HCT116 (cell line): ENCODE measurements around the gene EEFSEC. TPM values are rescaled to one million over a fixed set of nuclear protein-coding genes. Genes with fewer than 3 reads are reported as not detected.
A peak's percentile ranks its signal among the peaks of the same experiment; 100 is the strongest.
"Not testable (repeated sequence)": the region's sequence is repeated elsewhere in the genome, so short reads cannot be mapped to it uniquely, and the experiment has no call there.

Source experiments
- ATAC-seq: fragments of 200-7000 bp; cut with Tn5 transposase; 2 replicates; pipeline ENCODE4 v1.9.1; 2020; ENCODE audit warnings: mild to moderate bottlenecking, moderate library complexity
- BruUV-seq: library from RNA; stranded (reverse); fragments of 400-500 nt; replicated peaks from 2 replicates; lab custom pipeline; 2021; lab: Mats Ljungman, UMichigan
- CTCF ChIA-PET: fragments of 300-600 bp; sonication (Branson Sonifier 250); formaldehyde crosslinking; loops from one replicate; lab custom pipeline; 2021; ENCODE audit warnings: antibody characterized with exemption; lab: Charles Lee
- POLR2A ChIA-PET: fragments of 300-600, 350-600 bp; sonication (Branson Sonifier 250); formaldehyde crosslinking; loops from one replicate; lab custom pipeline; 2021; ENCODE audit warnings: antibody characterized with exemption; lab: Charles Lee
- RAD21 ChIA-PET, 2 experiments: fragments of 300-600 bp; sonication (Branson Sonifier 250); formaldehyde crosslinking; loops; one replicate each; lab custom pipeline; 2023; ENCODE audit warnings: low total read pairs in 2 of 2; ENCODE audit not compliant: uncharacterized antibody in 2 of 2, unreplicated experiment in 2 of 2, low non-redundant PET in 1 of 2; lab: Charles Lee
- DNase-seq: peaks from one replicate; pipeline ENCODE4 v3.0.0-alpha.2; 2010; ENCODE audit warnings: low read depth, low spot score
- H2AFZ ChIP-seq: fragments of 200-600 bp; shearing (Covaris generic), sonication (generic); 2 replicates; pipeline ENCODE4 v1.6.1; 2017; ENCODE audit warnings: low read depth, mixed run types, mixed read lengths, antibody characterized with exemption, low read length; ENCODE audit not compliant: poor library complexity, severe bottlenecking
- H3K27ac ChIP-seq: 2 replicates; pipeline ENCODE4 v1.5.1; 2012; ENCODE audit warnings: low read depth, low read length
- H3K27me3 ChIP-seq: fragments of 200-600 bp; sonication (generic); 2 replicates; pipeline ENCODE4 v1.6.1; 2016; ENCODE audit warnings: mixed run types, low read length, mixed read lengths; ENCODE audit not compliant: insufficient read depth
- H3K36me3 ChIP-seq, 2 experiments: fragments of 200-500 bp in 1 of 2; fragments of 200-600 bp in 1 of 2; sonication (Bioruptor generic) in 1 of 2; sonication (generic) in 1 of 2; 2 replicates each; pipeline versions ENCODE4 v1.5.1 to v1.6.1; 2014 to 2016; ENCODE audit warnings: low read length in 2 of 2, inconsistent platforms in 1 of 2, mixed read lengths in 1 of 2, mixed run types in 1 of 2; ENCODE audit not compliant: insufficient read depth in 2 of 2, control insufficient read depth in 1 of 2
- H3K4me1 ChIP-seq, 2 experiments: fragments of 200-600 bp in 1 of 2; sonication (generic) in 1 of 2; 2 replicates each; pipeline versions ENCODE4 v1.5.1 to v1.6.1; 2012 to 2017; ENCODE audit warnings: low read length in 2 of 2, inconsistent platforms in 1 of 2, mild to moderate bottlenecking in 1 of 2, mixed read lengths in 1 of 2, mixed run types in 1 of 2, moderate library complexity in 1 of 2; ENCODE audit not compliant: insufficient read depth in 2 of 2, control insufficient read depth in 1 of 2
- H3K4me2 ChIP-seq: fragments of 200-600 bp; sonication (generic); 2 replicates; pipeline ENCODE4 v1.6.1; 2017; ENCODE audit warnings: mixed run types, low read length, mixed read lengths
- H3K4me3 ChIP-seq, 2 experiments: fragments of 200-600 bp in 1 of 2; sonication (generic) in 1 of 2; replicated peaks in 1 of 2; 2 replicates each; pipeline ENCODE4 v1.5.1; 2011 to 2016; ENCODE audit warnings: low read length in 2 of 2, control low read depth in 1 of 2, low read depth in 1 of 2, mild to moderate bottlenecking in 1 of 2, mixed read lengths in 1 of 2, mixed run types in 1 of 2
- H3K79me2 ChIP-seq: fragments of 200-600 bp; sonication (generic); 2 replicates; pipeline ENCODE4 v1.6.1; 2017; ENCODE audit warnings: mild to moderate bottlenecking, mixed run types, low read length, moderate library complexity, mixed read lengths; ENCODE audit not compliant: insufficient read depth
- H3K9ac ChIP-seq: fragments of 200-600 bp; sonication (generic); 2 replicates; pipeline ENCODE4 v1.6.1; 2016; ENCODE audit warnings: low read length, mixed read lengths
- H3K9me2 ChIP-seq: fragments of 200-600 bp; sonication (generic), shearing (Covaris generic); 2 replicates; pipeline ENCODE4 v1.6.1; 2017; ENCODE audit warnings: mixed run types, mild to moderate bottlenecking, moderate library complexity; ENCODE audit not compliant: insufficient read depth
- H3K9me3 ChIP-seq, 2 experiments: fragments of 200-500 bp in 1 of 2; fragments of 200-600 bp in 1 of 2; sonication (Bioruptor generic) in 1 of 2; sonication (generic) in 1 of 2; 2 replicates each; pipeline ENCODE4 v1.6.1; 2014 to 2017; ENCODE audit warnings: low read length in 2 of 2, mixed read lengths in 2 of 2, inconsistent platforms in 1 of 2, low read depth in 1 of 2, mild to moderate bottlenecking in 1 of 2, mixed run types in 1 of 2, moderate library complexity in 1 of 2; ENCODE audit not compliant: control insufficient read depth in 1 of 2, insufficient read depth in 1 of 2
- H4K20me1 ChIP-seq: fragments of 200-600 bp; sonication (generic), shearing (Covaris generic); 2 replicates; pipeline ENCODE4 v1.6.1; 2017; ENCODE audit warnings: mixed run types, mild to moderate bottlenecking, moderate library complexity; ENCODE audit not compliant: insufficient read depth
- CBX3 ChIP-seq: IDR thresholded peaks from 2 replicates; pipeline ENCODE4 v1.6.1; 2012; ENCODE audit warnings: low read depth
- intact Hi-C: fragments of 100-400 bp; cut with micrococcal nuclease; formaldehyde crosslinking; loops from 2 replicates; pipeline ENCODE4 v1.10.0; 2022
- total RNA-seq: library from RNA; stranded (reverse); gene quantifications from one replicate; pipeline ENCODE4 v1.2.1, GENCODE V29; 2021; ENCODE audit not compliant: unreplicated experiment

The EEFSEC gene
- total RNA-seq, 1 experiment from 2014 or later: 16.1 TPM

DNA sequence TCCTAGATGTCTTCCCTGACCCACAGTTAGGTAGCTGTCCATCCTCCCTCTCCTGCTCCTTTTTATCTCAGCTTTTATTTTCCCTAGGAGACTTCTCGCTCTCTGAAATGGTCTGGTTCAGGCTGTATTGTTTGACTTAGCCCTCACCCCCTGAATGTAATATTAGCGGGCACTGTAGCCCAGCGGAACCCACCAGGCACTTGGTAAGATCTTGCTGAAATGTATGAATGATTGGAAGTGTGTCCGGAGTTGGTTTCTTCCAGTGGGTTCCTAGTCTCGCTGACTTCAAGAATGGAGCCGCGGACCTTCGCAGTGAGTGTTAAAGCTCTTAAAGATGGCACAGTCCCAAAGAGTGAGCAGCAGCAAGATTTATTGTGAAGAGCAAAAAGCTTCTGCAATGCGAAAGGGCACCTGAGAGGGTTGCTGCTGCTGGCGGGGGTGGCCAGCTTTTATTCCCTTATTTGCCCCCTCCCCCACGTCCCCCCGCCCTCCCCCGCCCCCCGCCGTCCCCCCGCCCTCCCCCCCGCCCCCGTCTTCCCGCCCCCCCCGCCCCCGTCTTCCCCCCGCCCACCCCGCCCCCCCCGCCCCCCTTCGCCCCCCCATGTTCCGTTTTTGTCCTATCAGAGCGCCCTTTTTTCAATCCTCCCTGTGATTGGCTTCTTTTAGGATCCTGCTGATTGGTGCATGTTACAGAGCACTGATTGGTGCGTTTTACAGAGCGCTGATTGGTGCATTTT lies 694 bp upstream of the EEFSEC start:
- Histone ChIP-seq H3K4me3 (peak overlapping the region; percentile 71 to 74), H3K27me3 (no peaks in the 10 kb centered on the region), H3K79me2 (peaks cover 24% of the 10 kb centered on the region), H2AFZ (no peak overlapping the region), H3K4me1 (peaks cover 0 to 7% of the 10 kb centered on the region in 2 experiments; a peak in 3 of 4 replicates), H3K27ac (peak overlapping the region; percentile 71), H3K9me2 (no peaks in the 10 kb centered on the region), H3K9me3 (no peaks in the 10 kb centered on the region; a peak in 1 of 4 replicates), H3K36me3 (peaks cover 0 to 11% of the 10 kb centered on the region in 2 experiments; a peak in 1 of 4 replicates), H4K20me1 (no peaks in the 10 kb centered on the region), H3K4me2 (peak overlapping the region; percentile 88), H3K9ac (peak overlapping the region; percentile 72)
- intact Hi-C loops: no loop called here
- no peak for TF ChIP-seq CBX3
- RAD21 ChIA-PET: no interaction called here
- no TSS peak for BruUV-seq
- CTCF ChIA-PET: interaction anchor here (0.6 to 1.2 kb wide), 2 partner anchors 19 to 79 kb away, joined by 3 to 5 read pairs; no protein-coding TSS in a partner anchor
- POLR2A ChIA-PET: interaction anchor here (0.7 kb wide), 1 partner anchor 29 kb away, joined by 4 read pairs; the partner anchor contains the start of gene RUVBL1
- ATAC-seq (peak; percentile 77), DNase-seq (peak; percentile 82)

GRCh38 chr3:128154354-128154753 lies 1.1 kb downstream of the EEFSEC start:
- ATAC-seq, H2AFZ ChIP-seq, H4K20me1 ChIP-seq, RAD21 ChIA-PET, H3K9me2 ChIP-seq, H3K27me3 ChIP-seq, DNase-seq, H3K4me1 ChIP-seq, CTCF ChIA-PET, intact Hi-C loops, H3K9me3 ChIP-seq: not testable (repeated sequence)
- Histone ChIP-seq H3K27ac (peak overlapping the region; percentile 71; the same call in 1 of the 2 replicates), H3K4me2 (peak overlapping the region; percentile 88), H3K36me3 (peaks cover 0 to 11% of the 10 kb centered on the region in 2 experiments; a peak in 1 of 4 replicates), H3K4me3 (peak overlapping the region; percentile 71 to 74), H3K79me2 (peaks cover 24% of the 10 kb centered on the region), H3K9ac (peak overlapping the region; percentile 72)
- POLR2A ChIA-PET: interaction anchor here (0.7 kb wide), 1 partner anchor 1265 kb away, joined by 3 read pairs; no protein-coding TSS in a partner anchor
- BruUV-seq: TSS peak; percentile 57
